Testis (tissue), 3 donors: Measurements from ENCODE around the gene UMPS. TPM values are rescaled to one million over a fixed set of nuclear protein-coding genes. Genes with fewer than 3 reads are reported as not detected.

Experiments
- DNase-seq: peaks from one replicate; pipeline ENCODE4 v3.0.0-alpha.2; 2019
- H3K27ac ChIP-seq, 2 donors: fragments of 200-600 bp; sonication (generic); one replicate each; pipeline ENCODE4 v1.5.1; 2019
- H3K27me3 ChIP-seq: fragments of 200-600 bp; sonication (generic); one replicate; pipeline ENCODE4 v1.5.1; 2019
- H3K36me3 ChIP-seq: fragments of 200-600 bp; sonication (generic); one replicate; pipeline ENCODE4 v1.5.1; 2017; ENCODE audit warnings: low read depth; ENCODE audit errors: missing control alignments
- H3K4me1 ChIP-seq: fragments of 200-600 bp; sonication (generic); one replicate; pipeline ENCODE4 v1.5.1; 2019
- H3K4me3 ChIP-seq, 2 donors: fragments of 200-600 bp; sonication (generic); one replicate each; pipeline ENCODE4 v1.5.1; 2017 to 2019
- H3K9me3 ChIP-seq: fragments of 200-600 bp; sonication (generic); one replicate; pipeline ENCODE4 v1.5.1; 2017
- CTCF ChIP-seq, 3 experiments: fragments of 450-650 bp in 2 of 3; fragments of 200-600 bp in 1 of 3; sonication (generic) in 1 of 3; IDR thresholded peaks; one replicate each; pipeline ENCODE4 v1.5.1; 2016 to 2019; ENCODE audit warnings: antibody characterized with exemption in 3 of 3, mild to moderate bottlenecking in 2 of 3, moderate library complexity in 1 of 3
- POLR2A ChIP-seq: fragments of 450-650 bp; IDR thresholded peaks from one replicate; pipeline ENCODE4 v1.6.1; 2017; ENCODE audit warnings: antibody characterized with exemption, mild to moderate bottlenecking, moderate library complexity
- WGBS, 2 donors: methylation state at CpG; one replicate each; pipeline ENCODE4 v1.1.5; 2018; 5-methylcytosine and 5-hydroxymethylcytosine counted together
- intact Hi-C: fragments of 100-400 bp; cut with DNase I; formaldehyde crosslinking; loops from one replicate; pipeline ENCODE4 v1.15.1; 2023; ENCODE audit warnings: low total_unique reads
- polyA plus RNA-seq: library from polyadenylated mRNA; stranded (reverse); fragments of 350-450 nt; fragmentation: Illumina TruSeq; extraction: RNeasy Lipid Tissue Mini Kit (QIAGEN cat#74804); gene quantifications from one replicate; pipeline ENCODE4 v1.2.3, GENCODE V29; 2014; ENCODE audit warnings: low read depth, low replicate concordance; ENCODE audit not compliant: insufficient read depth
- total RNA-seq, 2 donors: library from RNA; depleted of rRNA; stranded (reverse); fragments of >200 nt; gene quantifications; one replicate each; pipeline ENCODE4 v1.2.3, GENCODE V29; 2016

UMPS gene
- total and polyA plus RNA-seq, 3 donors from 2014 or later, result 20.0 to 26.8 (median 24.6) TPM

- Histone ChIP-seq H3K4me1 (peaks cover 15% of the 10 kb centered on the region), H3K4me3 (no peak overlapping the region), H3K36me3 (no peaks in the 10 kb centered on the region), H3K27me3 (no peaks in the 10 kb centered on the region), H3K9me3 (no peaks in the 10 kb centered on the region), H3K27ac (no peak overlapping the region)
- no peak for TF ChIP-seq POLR2A
- TF ChIP-seq CTCF (IDR thresholded peaks at IDR 0.05), result no peak
- WGBS, 2 donors, result 67 to 84% methylated on average over 8 of the region's 8 CpGs
- DNase-seq, result no peak
- intact Hi-C loops, result no loop called here
Observed at GRCh38 chr3:124791639-124792151, 61.4 kb downstream of the UMPS start.

GRCh38 chr3:124792341-124793040 is 62.2 kb downstream of the UMPS start:
- no peak overlapping the region for H3K4me3 ChIP-seq
- TF ChIP-seq CTCF (IDR thresholded peaks at IDR 0.05) (no peak), POLR2A (no peak)
- 88 to 95% methylated on average over 7 of the region's 7 CpGs for WGBS, 2 donors

GRCh38 chr3:124793054-124793739 is 62.9 kb downstream of the UMPS start:
- Histone ChIP-seq H3K4me3 (no peak overlapping the region), H3K36me3 (no peaks in the 10 kb centered on the region), H3K27ac (no peak overlapping the region), H3K9me3 (no peaks in the 10 kb centered on the region), H3K4me1 (peaks cover 1% of the 10 kb centered on the region), H3K27me3 (no peaks in the 10 kb centered on the region)
- DNase-seq, result no peak
- 70 to 78% methylated on average over 6 of the region's 6 CpGs for WGBS, 2 donors
- intact Hi-C loops, result no loop called here
- TF ChIP-seq CTCF (IDR thresholded peaks at IDR 0.05), result no peak

More at GRCh38 chr3:124792341-124793040, 62.2 kb downstream of the UMPS start:
- no peaks in the 10 kb centered on the region for H3K36me3 ChIP-seq
- no peak overlapping the region for H3K27ac ChIP-seq
- no peak for DNase-seq
- no peaks in the 10 kb centered on the region for H3K27me3 ChIP-seq
- intact Hi-C loops, result no loop called here
- no peaks in the 10 kb centered on the region for H3K9me3 ChIP-seq
- H3K4me1 ChIP-seq, result peaks cover 8% of the 10 kb centered on the region

GRCh38 chr3:124796477-124796876 is 66.2 kb downstream of the UMPS start:
- no peak overlapping the region for H3K4me3 ChIP-seq
- no peak for DNase-seq
- H3K36me3 ChIP-seq, result no peaks in the 10 kb centered on the region

More at GRCh38 chr3:124796477-124796876, 66.2 kb downstream of the UMPS start:
- no peaks in the 10 kb centered on the region for H3K9me3 ChIP-seq
- 92 to 98% methylated on average over 16 to 19 of the region's 19 CpGs for WGBS, 2 donors
- TF ChIP-seq CTCF (IDR thresholded peaks at IDR 0.05) (no peak), POLR2A (no peak)
- intact Hi-C loops, result no loop called here
- peaks cover 20% of the 10 kb centered on the region for H3K4me1 ChIP-seq
- no peak overlapping the region for H3K27ac ChIP-seq
- no peaks in the 10 kb centered on the region for H3K27me3 ChIP-seq
